ENCODE measurements around the gene USP6. TPM values are rescaled to one million over a fixed set of nuclear protein-coding genes. Genes with fewer than 3 reads are reported as not detected.

The USP6 gene
- total and polyA plus RNA-seq, 4 donors = under 0.01 to 0.18 (median 0.05) TPM; not detected in 1

DNA sequence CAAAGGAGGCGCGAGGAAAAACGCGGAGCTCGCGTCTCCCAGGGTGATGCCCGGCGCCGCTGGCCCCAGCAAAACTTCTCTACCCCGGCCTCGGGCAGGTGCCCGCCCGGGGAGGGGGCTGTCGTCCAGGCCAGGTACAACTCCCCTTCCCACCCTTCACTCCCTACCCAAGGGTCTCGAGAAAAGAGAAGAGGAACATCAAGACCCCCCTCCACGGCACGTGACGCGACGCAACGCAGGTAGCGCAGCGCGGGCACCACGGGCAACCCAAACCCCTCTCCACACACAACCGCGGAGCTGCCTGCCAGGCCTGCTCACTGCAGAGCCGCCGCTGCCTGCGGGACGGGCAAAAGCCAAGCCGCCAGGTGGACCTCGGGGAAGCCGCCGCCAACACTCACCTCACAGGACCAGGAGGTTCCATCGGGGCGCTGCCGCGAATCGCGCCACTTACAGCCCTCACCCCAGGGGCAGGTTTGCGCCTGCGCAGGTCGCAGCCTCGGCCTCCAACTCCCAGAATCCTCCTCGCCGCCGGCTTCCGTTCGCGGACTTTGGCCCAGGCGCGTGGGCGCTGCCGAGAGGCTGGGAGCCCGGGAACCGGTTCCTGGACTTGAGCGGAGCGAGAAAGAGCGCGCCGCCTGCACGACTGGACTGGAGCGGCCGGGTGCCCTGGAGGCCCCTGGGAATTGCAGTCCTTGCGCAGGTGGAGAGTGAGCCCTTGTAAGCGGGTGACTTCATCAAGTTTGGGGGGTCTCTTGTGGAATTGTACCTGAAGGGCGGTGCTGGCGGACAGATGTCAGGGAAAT, 4.2 kb upstream of the USP6 start, which contains the start of gene ZNF232:
Gene ZNF232, minus strand, starts transcription at position 477 of the 803 bp plus-strand sequence. Its CDS starts 56 bp downstream, at position 421.
- peak within 1 kb of the TSS; percentile 73 to 81 for H3K9ac ChIP-seq (ENCODE audit: low read depth in 1 of 2, low read length in 2 of 2)
- peaks cover 0 to under 1% (median 0%) of the 10 kb centered on the region in 4 donors for H3K27me3 ChIP-seq (ENCODE audit: control insufficient read depth in 4 of 4, insufficient read depth in 4 of 4, low read length in 3 of 4)
- DNase-seq (ENCODE audit: low spot score) = peak; percentile 90
- H3K27ac ChIP-seq (ENCODE audit: low read depth in 1 of 2, low read length in 2 of 2) = peak within 1 kb of the TSS; percentile 83 to 86
- TF ChIP-seq EGR1 (IDR thresholded peaks at IDR 0.05; ENCODE audit: low read depth in 2 of 2) (peak; percentile 98 to 99), RAD21 (IDR thresholded peaks at IDR 0.05) (peak; percentile 34 to 52), HNF4A (conservative IDR thresholded peaks at IDR 0.05) (peak; percentile 92 to 93), YY1 (IDR thresholded peaks at IDR 0.05) (peak; percentile 92), SP1 (IDR thresholded peaks at IDR 0.05) (peak; percentile 99), FOXA1 (IDR thresholded peaks at IDR 0.05) (peak; percentile 43), HNF4G (IDR thresholded peaks at IDR 0.05) (peak; percentile 93), TAF1 (conservative IDR thresholded peaks at IDR 0.05) (peak; percentile 53), GABPA (IDR thresholded peaks at IDR 0.05 in 1 of 2, conservative IDR thresholded peaks at IDR 0.05 in 1 of 2) (peak in 1 of 2 donors; percentile 85), JUND (IDR thresholded peaks at IDR 0.05) (peak; percentile 19), ATF3 (IDR thresholded peaks at IDR 0.05) (no peak), ZBTB33 (IDR thresholded peaks at IDR 0.05) (peak; percentile 93), NR2F2 (IDR thresholded peaks at IDR 0.05) (no peak), REST (IDR thresholded peaks at IDR 0.05) (peak; percentile 91), RXRA (IDR thresholded peaks at IDR 0.05) (peak; percentile 29 to 35), FOXA2 (IDR thresholded peaks at IDR 0.05) (no peak)
- TF ChIP-seq, protein P1, sequence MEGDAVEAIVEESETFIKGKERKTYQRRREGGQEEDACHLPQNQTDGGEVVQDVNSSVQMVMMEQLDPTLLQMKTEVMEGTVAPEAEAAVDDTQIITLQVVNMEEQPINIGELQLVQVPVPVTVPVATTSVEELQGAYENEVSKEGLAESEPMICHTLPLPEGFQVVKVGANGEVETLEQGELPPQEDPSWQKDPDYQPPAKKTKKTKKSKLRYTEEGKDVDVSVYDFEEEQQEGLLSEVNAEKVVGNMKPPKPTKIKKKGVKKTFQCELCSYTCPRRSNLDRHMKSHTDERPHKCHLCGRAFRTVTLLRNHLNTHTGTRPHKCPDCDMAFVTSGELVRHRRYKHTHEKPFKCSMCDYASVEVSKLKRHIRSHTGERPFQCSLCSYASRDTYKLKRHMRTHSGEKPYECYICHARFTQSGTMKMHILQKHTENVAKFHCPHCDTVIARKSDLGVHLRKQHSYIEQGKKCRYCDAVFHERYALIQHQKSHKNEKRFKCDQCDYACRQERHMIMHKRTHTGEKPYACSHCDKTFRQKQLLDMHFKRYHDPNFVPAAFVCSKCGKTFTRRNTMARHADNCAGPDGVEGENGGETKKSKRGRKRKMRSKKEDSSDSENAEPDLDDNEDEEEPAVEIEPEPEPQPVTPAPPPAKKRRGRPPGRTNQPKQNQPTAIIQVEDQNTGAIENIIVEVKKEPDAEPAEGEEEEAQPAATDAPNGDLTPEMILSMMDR (IDR thresholded peaks at IDR 0.05; ENCODE audit: low read depth, low read length, missing input control) = no peak
- TF ChIP-seq, protein P2, sequence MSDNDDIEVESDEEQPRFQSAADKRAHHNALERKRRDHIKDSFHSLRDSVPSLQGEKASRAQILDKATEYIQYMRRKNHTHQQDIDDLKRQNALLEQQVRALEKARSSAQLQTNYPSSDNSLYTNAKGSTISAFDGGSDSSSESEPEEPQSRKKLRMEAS (IDR thresholded peaks at IDR 0.05) = peak; percentile 91
- H3K4me3 ChIP-seq (ENCODE audit: low read depth in 1 of 3, low read length in 3 of 3) = peak within 1 kb of the TSS; percentile 88 to 94 (median 93)
- peaks cover 5 to 21% (median 14%) of the 10 kb centered on the region in 4 donors for H3K36me3 ChIP-seq (ENCODE audit: control insufficient read depth in 4 of 4, insufficient read depth in 3 of 4, low read depth in 1 of 4, low read length in 3 of 4)
- WGBS = under 1% methylated on average over 69 of the region's 69 CpGs
- peaks cover 0 to 12% (median 6%) of the 10 kb centered on the region in 4 donors for H3K9me3 ChIP-seq (ENCODE audit: control insufficient read depth in 4 of 4, low read length in 3 of 4)
- peaks cover 1 to 11% (median 7%) of the 10 kb centered on the region in 4 donors for H3K4me1 ChIP-seq (ENCODE audit: control insufficient read depth in 4 of 4, insufficient read depth in 4 of 4, low read length in 3 of 4)
